Testis (tissue), 3 donors: ENCODE measurements around the gene HMGCS2. TPM values are rescaled to one million over a fixed set of nuclear protein-coding genes. Genes with fewer than 3 reads are reported as not detected.

Source experiments
- DNase-seq: peaks from one replicate; pipeline ENCODE4 v3.0.0-alpha.2; 2019
- H3K27ac ChIP-seq, 2 donors: fragments of 200-600 bp; sonication (generic); one replicate each; pipeline ENCODE4 v1.5.1; 2019
- H3K27me3 ChIP-seq: fragments of 200-600 bp; sonication (generic); one replicate; pipeline ENCODE4 v1.5.1; 2019
- H3K36me3 ChIP-seq: fragments of 200-600 bp; sonication (generic); one replicate; pipeline ENCODE4 v1.5.1; 2017; ENCODE audit warnings: low read depth; ENCODE audit errors: missing control alignments
- H3K4me1 ChIP-seq: fragments of 200-600 bp; sonication (generic); one replicate; pipeline ENCODE4 v1.5.1; 2019
- H3K4me3 ChIP-seq, 2 donors: fragments of 200-600 bp; sonication (generic); one replicate each; pipeline ENCODE4 v1.5.1; 2017 to 2019
- H3K9me3 ChIP-seq: fragments of 200-600 bp; sonication (generic); one replicate; pipeline ENCODE4 v1.5.1; 2017
- CTCF ChIP-seq, 3 experiments: fragments of 450-650 bp in 2 of 3; fragments of 200-600 bp in 1 of 3; sonication (generic) in 1 of 3; IDR thresholded peaks; one replicate each; pipeline ENCODE4 v1.5.1; 2016 to 2019; ENCODE audit warnings: antibody characterized with exemption in 3 of 3, mild to moderate bottlenecking in 2 of 3, moderate library complexity in 1 of 3
- POLR2A ChIP-seq: fragments of 450-650 bp; IDR thresholded peaks from one replicate; pipeline ENCODE4 v1.6.1; 2017; ENCODE audit warnings: antibody characterized with exemption, mild to moderate bottlenecking, moderate library complexity
- WGBS, 2 donors: methylation state at CpG; one replicate each; pipeline ENCODE4 v1.1.5; 2018; 5-methylcytosine and 5-hydroxymethylcytosine counted together
- intact Hi-C: fragments of 100-400 bp; cut with DNase I; formaldehyde crosslinking; loops from one replicate; pipeline ENCODE4 v1.15.1; 2023; ENCODE audit warnings: low total_unique reads
- polyA plus RNA-seq: library from polyadenylated mRNA; stranded (reverse); fragments of 350-450 nt; fragmentation: Illumina TruSeq; extraction: RNeasy Lipid Tissue Mini Kit (QIAGEN cat#74804); gene quantifications from one replicate; pipeline ENCODE4 v1.2.3, GENCODE V29; 2014; ENCODE audit warnings: low read depth, low replicate concordance; ENCODE audit not compliant: insufficient read depth
- total RNA-seq, 2 donors: library from RNA; depleted of rRNA; stranded (reverse); fragments of >200 nt; gene quantifications; one replicate each; pipeline ENCODE4 v1.2.3, GENCODE V29; 2016

HMGCS2 gene
- total and polyA plus RNA-seq, 3 donors from 2014 or later: 2.5 to 93.7 (median 43.6) TPM

DNA sequence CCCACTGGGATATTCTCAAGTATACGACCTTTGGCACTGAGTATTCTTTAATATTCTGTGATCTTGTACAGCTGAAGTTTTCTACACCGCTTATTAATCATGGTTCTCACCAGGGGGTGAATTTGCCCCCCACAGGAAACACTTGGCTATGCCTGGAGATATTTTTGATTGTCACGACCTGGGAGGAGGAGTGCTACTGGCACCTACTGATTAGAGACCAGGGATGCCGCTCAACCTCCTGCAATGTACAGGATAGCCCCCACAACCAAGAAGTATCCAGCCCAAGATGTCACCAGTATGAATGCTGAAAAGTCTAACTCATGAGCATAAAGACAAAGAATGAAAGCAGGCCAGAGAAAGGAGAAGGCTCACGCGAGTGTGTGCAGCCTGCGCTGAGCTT is 28.9 kb upstream of the HMGCS2 start:
- H3K27ac ChIP-seq: no peak overlapping the region
- no peaks in the 10 kb centered on the region for H3K27me3 ChIP-seq
- intact Hi-C loops: no loop called here
- TF ChIP-seq POLR2A: no peak
- TF ChIP-seq CTCF (IDR thresholded peaks at IDR 0.05): no peak
- no peaks in the 10 kb centered on the region for H3K4me1 ChIP-seq
- WGBS, 2 donors: 85 to 94% methylated on average over 7 of the region's 7 CpGs
- H3K4me3 ChIP-seq: no peak overlapping the region
- H3K9me3 ChIP-seq: no peaks in the 10 kb centered on the region
- H3K36me3 ChIP-seq: no peaks in the 10 kb centered on the region
- DNase-seq: no peak

DNA sequence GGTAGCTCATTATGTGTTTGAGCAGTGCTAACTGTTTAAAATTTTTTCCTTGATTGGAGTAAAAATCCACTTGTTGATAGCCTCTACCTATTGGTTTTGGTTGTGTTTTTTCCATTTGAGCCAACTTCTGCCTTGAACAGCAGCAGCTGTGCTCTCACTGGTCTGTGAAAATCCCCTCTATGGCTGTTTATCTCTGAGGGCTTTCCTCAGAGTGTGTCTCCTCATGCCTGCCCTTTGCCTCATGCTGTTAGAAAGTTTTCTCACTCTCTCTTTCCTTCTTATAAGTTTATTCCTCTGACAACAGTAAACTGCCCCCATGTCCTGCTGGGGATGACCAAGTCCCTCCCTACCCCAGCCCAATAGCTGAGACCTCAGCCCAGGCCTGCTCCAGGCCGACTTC is 28.5 kb upstream of the HMGCS2 start:
- intact Hi-C loops: no loop called here
- DNase-seq: no peak
- Histone ChIP-seq H3K4me3 (no peak overlapping the region), H3K9me3 (no peaks in the 10 kb centered on the region), H3K27ac (no peak overlapping the region), H3K36me3 (no peaks in the 10 kb centered on the region), H3K4me1 (no peaks in the 10 kb centered on the region), H3K27me3 (no peaks in the 10 kb centered on the region)
- TF ChIP-seq CTCF (IDR thresholded peaks at IDR 0.05) (no peak), POLR2A (no peak)
- 82 to 100% methylated on average over 1 of the region's 1 CpG for WGBS, 2 donors

DNA sequence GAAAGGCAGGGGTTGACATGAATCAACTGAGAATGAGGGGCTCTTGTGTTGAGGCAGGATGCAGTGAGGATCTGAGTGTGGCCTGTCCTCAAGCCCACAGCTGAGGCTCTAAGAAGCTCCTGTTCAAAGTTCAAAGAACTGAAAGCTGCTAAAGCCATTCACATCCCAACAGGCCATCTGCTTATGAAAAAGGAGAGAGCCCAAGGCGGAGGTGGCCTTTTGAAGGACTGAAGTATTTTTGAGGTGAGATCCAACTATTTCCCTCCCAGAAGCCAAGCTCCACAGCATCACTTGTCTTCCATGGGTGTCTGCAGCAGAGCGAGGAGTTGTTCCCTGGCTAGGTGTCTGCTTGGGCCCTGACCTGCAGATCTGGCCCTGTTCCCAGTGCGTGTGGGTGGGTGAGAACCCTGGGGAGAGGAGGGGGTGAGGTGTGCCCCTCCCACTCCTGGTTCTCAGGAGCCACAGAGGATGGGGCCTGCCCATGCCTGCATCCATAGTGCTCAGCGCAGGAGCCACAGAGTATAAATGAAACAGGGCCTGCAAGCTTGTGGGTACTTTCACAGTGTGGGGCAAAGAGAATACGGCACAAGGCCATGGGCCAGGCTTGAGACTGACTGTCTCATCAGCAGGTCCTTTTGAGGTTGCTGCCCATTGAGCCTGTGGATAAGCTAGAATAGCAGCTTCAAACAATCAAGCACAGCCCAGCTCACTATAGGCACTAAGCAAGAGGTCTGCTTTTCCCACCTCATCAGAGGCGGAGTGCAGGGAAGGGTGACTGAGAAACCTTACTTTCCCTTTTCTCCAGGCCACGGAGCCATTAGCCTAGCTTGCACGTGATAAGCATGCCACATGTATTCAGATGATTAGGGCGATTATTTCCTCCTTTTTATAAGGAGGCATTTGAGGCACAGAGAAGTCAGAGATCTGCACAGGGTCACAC is 26.8 kb upstream of the HMGCS2 start:
- intact Hi-C loops: no loop called here
- TF ChIP-seq CTCF (IDR thresholded peaks at IDR 0.05) (no peak), POLR2A (no peak)
- H3K9me3 ChIP-seq: no peaks in the 10 kb centered on the region
- no peak overlapping the region for H3K27ac ChIP-seq
- no peaks in the 10 kb centered on the region for H3K4me1 ChIP-seq
- no peak for DNase-seq
- 84 to 87% methylated on average over 8 to 9 of the region's 9 CpGs for WGBS, 2 donors
- H3K4me3 ChIP-seq: no peak overlapping the region
- H3K36me3 ChIP-seq: no peaks in the 10 kb centered on the region
- H3K27me3 ChIP-seq: no peaks in the 10 kb centered on the region

DNA sequence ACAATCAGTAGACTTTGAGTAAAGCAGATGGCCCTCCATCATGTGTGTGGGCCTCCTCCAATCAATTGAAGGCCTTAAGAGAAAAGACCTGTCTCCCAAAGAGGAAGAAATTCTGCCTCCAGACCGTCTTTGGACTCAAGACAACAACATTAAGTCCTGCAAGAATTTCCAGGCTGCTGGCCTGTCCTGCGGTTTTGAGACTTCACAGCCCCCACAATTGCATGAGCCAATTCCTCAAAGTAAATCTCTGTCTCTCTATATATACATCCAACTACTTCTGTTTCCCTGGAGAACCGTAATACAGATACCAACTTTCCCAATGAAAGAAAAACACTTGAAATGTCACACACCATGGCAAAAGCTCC is 26.2 kb upstream of the HMGCS2 start:
- H3K9me3 ChIP-seq: no peaks in the 10 kb centered on the region
- no peaks in the 10 kb centered on the region for H3K4me1 ChIP-seq
- intact Hi-C loops: no loop called here
- H3K36me3 ChIP-seq: no peaks in the 10 kb centered on the region
- H3K27ac ChIP-seq: no peak overlapping the region
- 65 to 77% methylated on average over 3 of the region's 3 CpGs for WGBS, 2 donors
- TF ChIP-seq CTCF (IDR thresholded peaks at IDR 0.05) (no peak), POLR2A (no peak)
- no peak overlapping the region for H3K4me3 ChIP-seq
- DNase-seq: no peak
- no peaks in the 10 kb centered on the region for H3K27me3 ChIP-seq
